ENCODE results near the gene PTCHD1. TPM values are rescaled to one million over a fixed set of nuclear protein-coding genes. Genes with fewer than 3 reads are reported as not detected.

PTCHD1 gene
- total RNA-seq, 2 experiments from 2014 or later, result not detected

GRCh38 chrX:23392195-23392594 lies 57.5 kb downstream of the PTCHD1 start:
- Mint-ChIP-seq H3K9me3 (no peaks in the 10 kb centered on the region), H3K4me1 (no peaks in the 10 kb centered on the region)

GRCh38 chrX:23394421-23394820 lies 59.8 kb downstream of the PTCHD1 start:
- H3K4me1 Mint-ChIP-seq, result no peaks in the 10 kb centered on the region
- DNase-seq, result no peak
- ChIA-PET POLR2A (no interaction called here), CTCF (no interaction called here)
- no peaks in the 10 kb centered on the region for H3K9me3 Mint-ChIP-seq
- no peak overlapping the region for H3K27ac Mint-ChIP-seq
- no peaks in the 10 kb centered on the region for H3K36me3 Mint-ChIP-seq (ENCODE audit: low read depth)
- H3K27me3 Mint-ChIP-seq, result no peaks in the 10 kb centered on the region
- no peak overlapping the region for H3K4me3 Mint-ChIP-seq

More at GRCh38 chrX:23392195-23392594, 57.5 kb downstream of the PTCHD1 start:
- no peak overlapping the region for H3K27ac Mint-ChIP-seq
- no peaks in the 10 kb centered on the region for H3K27me3 Mint-ChIP-seq
- DNase-seq, result no peak
- ChIA-PET CTCF (interaction anchor here (0.6 kb wide), 1 partner anchor 10 kb away, joined by 3 read pairs; no protein-coding TSS in a partner anchor), POLR2A (no interaction called here)
- no peaks in the 10 kb centered on the region for H3K36me3 Mint-ChIP-seq (ENCODE audit: low read depth)
- no peak overlapping the region for H3K4me3 Mint-ChIP-seq

DNA sequence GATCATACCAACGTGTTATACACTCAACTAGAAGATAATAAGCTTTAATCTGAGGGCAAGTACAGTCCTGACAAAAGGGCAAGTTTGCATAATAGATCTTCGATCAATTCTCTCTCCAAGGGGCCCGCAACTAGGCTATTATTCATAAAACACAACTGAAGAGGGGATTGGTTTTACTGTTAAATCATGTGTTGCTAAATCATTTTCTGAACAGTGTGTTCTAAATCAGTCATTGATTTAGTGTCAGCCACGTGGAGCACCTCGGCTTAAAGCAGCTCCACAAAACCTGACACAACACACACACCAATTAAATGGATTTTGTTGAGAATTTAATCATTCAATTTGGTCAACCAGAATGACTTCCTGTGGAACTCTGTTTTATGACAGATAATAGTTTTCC lies 61.6 kb downstream of the PTCHD1 start:
- ChIA-PET CTCF (no interaction called here), POLR2A (no interaction called here)
- Mint-ChIP-seq H3K27me3 (no peaks in the 10 kb centered on the region), H3K27ac (no peak overlapping the region), H3K36me3 (ENCODE audit: low read depth) (no peaks in the 10 kb centered on the region), H3K9me3 (no peaks in the 10 kb centered on the region), H3K4me3 (no peak overlapping the region), H3K4me1 (no peaks in the 10 kb centered on the region)
- DNase-seq, result no peak

DNA sequence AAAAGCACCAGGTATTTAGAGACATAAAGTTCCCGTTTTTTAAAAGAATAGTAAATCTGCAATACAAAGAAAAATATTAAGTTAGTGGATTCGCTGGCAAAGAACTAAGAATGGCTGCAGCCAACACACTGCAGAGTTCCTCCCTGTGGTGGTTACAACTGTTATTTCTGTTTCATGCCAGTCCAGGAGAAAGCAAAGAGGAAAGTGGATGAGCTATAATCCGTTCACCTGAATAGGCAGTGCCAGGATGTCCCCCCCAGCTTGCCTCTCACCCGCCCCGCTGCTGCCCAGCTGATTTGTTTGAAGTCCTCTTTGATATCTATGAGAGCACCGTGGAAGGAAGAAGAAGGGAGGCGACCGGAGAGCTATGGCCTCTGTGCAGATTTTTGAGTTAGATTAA lies 63.9 kb downstream of the PTCHD1 start:
- Mint-ChIP-seq H3K27me3 (no peaks in the 10 kb centered on the region), H3K27ac (no peak overlapping the region), H3K9me3 (no peaks in the 10 kb centered on the region), H3K4me1 (no peaks in the 10 kb centered on the region), H3K4me3 (no peak overlapping the region), H3K36me3 (ENCODE audit: low read depth) (no peaks in the 10 kb centered on the region)
- DNase-seq, result no peak
- ChIA-PET POLR2A (no interaction called here), CTCF (no interaction called here)

- Mint-ChIP-seq H3K4me1 (no peaks in the 10 kb centered on the region), H3K27me3 (no peaks in the 10 kb centered on the region), H3K4me3 (no peak overlapping the region), H3K27ac (no peak overlapping the region), H3K9me3 (no peaks in the 10 kb centered on the region), H3K36me3 (ENCODE audit: low read depth) (no peaks in the 10 kb centered on the region)
- ChIA-PET CTCF (no interaction called here), POLR2A (no interaction called here)
- DNase-seq, result no peak
Measured at GRCh38 chrX:23403849-23404248, 69.2 kb downstream of the PTCHD1 start.

- POLR2A ChIA-PET, result no interaction called here
Measured at GRCh38 chrX:23422912-23423311, 88.3 kb downstream of the PTCHD1 start.

GRCh38 chrX:23434356-23434884 lies 99.8 kb downstream of the PTCHD1 start:
- H3K27me3 Mint-ChIP-seq, result no peaks in the 10 kb centered on the region
- H3K9me3 Mint-ChIP-seq, result peaks cover 2% of the 10 kb centered on the region
- no peak for DNase-seq
- no peaks in the 10 kb centered on the region for H3K36me3 Mint-ChIP-seq (ENCODE audit: low read depth)
- no peaks in the 10 kb centered on the region for H3K4me1 Mint-ChIP-seq
- CTCF ChIA-PET, result no interaction called here
- no peak overlapping the region for H3K4me3 Mint-ChIP-seq
- H3K27ac Mint-ChIP-seq, result no peak overlapping the region
- POLR2A ChIA-PET, result no interaction called here

More at GRCh38 chrX:23422912-23423311, 88.3 kb downstream of the PTCHD1 start:
- H3K4me1 Mint-ChIP-seq, result no peaks in the 10 kb centered on the region
- H3K27me3 Mint-ChIP-seq, result no peaks in the 10 kb centered on the region
- H3K27ac Mint-ChIP-seq, result no peak overlapping the region
- no peak overlapping the region for H3K4me3 Mint-ChIP-seq
- CTCF ChIA-PET, result no interaction called here
- H3K9me3 Mint-ChIP-seq, result peaks cover 10% of the 10 kb centered on the region
- H3K36me3 Mint-ChIP-seq (ENCODE audit: low read depth), result no peaks in the 10 kb centered on the region
- DNase-seq, result no peak

- Mint-ChIP-seq H3K4me1 (no peaks in the 10 kb centered on the region), H3K27me3 (no peaks in the 10 kb centered on the region), H3K36me3 (ENCODE audit: low read depth) (no peaks in the 10 kb centered on the region), H3K4me3 (no peak overlapping the region), H3K27ac (no peak overlapping the region), H3K9me3 (no peaks in the 10 kb centered on the region)
- ChIA-PET CTCF (no interaction called here), POLR2A (no interaction called here)
- no peak for DNase-seq
Measured at GRCh38 chrX:23435108-23435507, 100.5 kb downstream of the PTCHD1 start.

DNA sequence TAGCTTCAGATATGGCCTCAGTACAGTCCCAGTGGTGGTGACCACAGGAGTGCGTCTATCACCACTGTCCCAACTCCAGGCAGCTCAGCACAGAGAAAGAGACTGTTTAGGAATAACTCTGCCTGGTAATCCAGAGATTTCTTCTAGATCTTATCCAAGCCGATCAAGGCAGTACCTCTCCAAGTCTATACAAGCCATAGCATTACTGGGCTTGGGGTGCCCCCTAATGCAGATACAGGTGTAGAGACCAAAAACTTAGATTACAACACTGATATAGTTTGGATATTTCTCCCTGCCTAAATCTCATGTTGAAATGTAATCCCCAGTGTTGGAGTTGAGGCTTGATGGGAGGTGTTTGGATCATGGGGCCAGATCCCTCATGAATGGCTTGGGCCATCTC lies 100.9 kb downstream of the PTCHD1 start:
- Mint-ChIP-seq H3K9me3 (no peaks in the 10 kb centered on the region), H3K36me3 (ENCODE audit: low read depth) (no peaks in the 10 kb centered on the region), H3K27me3 (no peaks in the 10 kb centered on the region), H3K4me3 (no peak overlapping the region), H3K4me1 (no peaks in the 10 kb centered on the region), H3K27ac (no peak overlapping the region)
- POLR2A ChIA-PET, result no interaction called here
- CTCF ChIA-PET, result no interaction called here
- no peak for DNase-seq

- ChIA-PET POLR2A (no interaction called here), CTCF (no interaction called here)
- no peaks in the 10 kb centered on the region for H3K4me1 Mint-ChIP-seq
- no peaks in the 10 kb centered on the region for H3K9me3 Mint-ChIP-seq
- DNase-seq, result no peak
- H3K27me3 Mint-ChIP-seq, result no peaks in the 10 kb centered on the region
- H3K4me3 Mint-ChIP-seq, result no peak overlapping the region
- no peaks in the 10 kb centered on the region for H3K36me3 Mint-ChIP-seq (ENCODE audit: low read depth)
- H3K27ac Mint-ChIP-seq, result no peak overlapping the region
Measured at GRCh38 chrX:23436875-23437274, 102.2 kb downstream of the PTCHD1 start.

DNA sequence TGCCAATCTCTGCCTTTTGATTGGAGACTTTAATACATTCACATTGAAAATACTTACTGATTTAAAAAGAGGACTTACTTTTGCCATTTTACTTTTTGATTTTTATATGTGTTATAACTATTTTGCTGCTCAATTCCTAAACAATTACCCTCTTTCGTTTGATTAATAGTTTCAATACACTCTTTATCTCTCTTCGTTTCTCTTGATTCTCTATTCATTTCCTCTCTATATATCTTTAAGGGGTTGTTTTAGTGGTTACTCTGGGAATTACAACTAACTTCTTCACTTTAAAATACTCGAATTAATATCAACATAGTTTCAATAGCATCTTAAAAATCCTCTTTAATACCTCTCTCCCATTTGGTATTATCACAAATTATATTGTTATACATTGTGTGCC lies 116.6 kb downstream of the PTCHD1 start:
- Mint-ChIP-seq H3K4me1 (no peaks in the 10 kb centered on the region), H3K27ac (no peak overlapping the region), H3K27me3 (no peaks in the 10 kb centered on the region), H3K4me3 (no peak overlapping the region), H3K9me3 (no peaks in the 10 kb centered on the region), H3K36me3 (ENCODE audit: low read depth) (no peaks in the 10 kb centered on the region)
- POLR2A ChIA-PET, result no interaction called here
- CTCF ChIA-PET, result no interaction called here
- DNase-seq, result no peak
